Caki2 (cell line): Measurements from ENCODE around the gene MGME1. TPM values are rescaled to one million over a fixed set of nuclear protein-coding genes. Genes with fewer than 3 reads are reported as not detected.
"Not testable (repeated sequence)": the region's sequence is repeated elsewhere in the genome, so short reads cannot be mapped to it uniquely, and the experiment has no call there.

Experiments
- DNase-seq: peaks from one replicate; pipeline ENCODE4 v3.0.0-alpha.2; 2015; ENCODE audit warnings: low read depth
- in situ Hi-C: cut with HindIII; loops from 2 replicates; pipeline ENCODE4 v1.10.0; 2016; ENCODE audit warnings: low sequenced_read_pairs, low pct_unique_long_range_greater_than_20kb, mixed read lengths
- total RNA-seq: library from RNA; depleted of rRNA; stranded (reverse); fragments of >200 nt; shearing (Covaris generic); gene quantifications from 2 replicates; pipeline ENCODE4 v1.2.3, GENCODE V29; 2014; ENCODE audit warnings: low replicate concordance

The MGME1 gene
- total RNA-seq, 1 experiment from 2014 or later, result 36.9 TPM

GRCh38 chr20:18005170-18005989 is 36.6 kb downstream of the MGME1 start:
- in situ Hi-C loops, result no loop called here
- DNase-seq, result peak; percentile 62

- in situ Hi-C loops, result no loop called here
- DNase-seq, result peak; percentile 16
Measured at GRCh38 chr20:18005990-18006364, 37.2 kb downstream of the MGME1 start.

GRCh38 chr20:18006684-18007083 is 37.9 kb downstream of the MGME1 start:
- no peak for DNase-seq
- in situ Hi-C loops, result no loop called here

- no peak for DNase-seq
- in situ Hi-C loops, result no loop called here
Measured at GRCh38 chr20:18007534-18008292, 38.9 kb downstream of the MGME1 start.

- in situ Hi-C loops, result no loop called here
- DNase-seq, result no peak
Measured at GRCh38 chr20:18009116-18009515, 40.3 kb downstream of the MGME1 start.

- DNase-seq, result no peak
- in situ Hi-C loops, result no loop called here
Measured at GRCh38 chr20:18011482-18011881, 42.7 kb downstream of the MGME1 start.

GRCh38 chr20:18011951-18012645 is 43.3 kb downstream of the MGME1 start:
- DNase-seq, result no peak
- in situ Hi-C loops, result no loop called here

GRCh38 chr20:18012901-18013300 is 44.1 kb downstream of the MGME1 start:
- in situ Hi-C loops, result no loop called here
- DNase-seq, result no peak

GRCh38 chr20:18014411-18014810 is 45.6 kb downstream of the MGME1 start:
- no peak for DNase-seq
- in situ Hi-C loops, result no loop called here

GRCh38 chr20:18016772-18017171 is 48.0 kb downstream of the MGME1 start:
- no peak for DNase-seq
- in situ Hi-C loops, result no loop called here

- in situ Hi-C loops, result no loop called here
- DNase-seq, result no peak
Measured at GRCh38 chr20:18018100-18018499, 49.3 kb downstream of the MGME1 start.

GRCh38 chr20:18019068-18019467 is 50.2 kb downstream of the MGME1 start:
- in situ Hi-C loops, result no loop called here
- no peak for DNase-seq

- DNase-seq, result no peak
- in situ Hi-C loops, result no loop called here
Measured at GRCh38 chr20:18020931-18021330, 52.1 kb downstream of the MGME1 start.

- in situ Hi-C loops, result no loop called here
Measured at GRCh38 chr20:18024606-18025127, 55.8 kb downstream of the MGME1 start.

GRCh38 chr20:18027011-18027410 is 58.2 kb downstream of the MGME1 start:
- in situ Hi-C loops, DNase-seq: not testable (repeated sequence)

More at GRCh38 chr20:18024606-18025127, 55.8 kb downstream of the MGME1 start:
- no peak for DNase-seq

GRCh38 chr20:18030020-18030419 is 61.2 kb downstream of the MGME1 start:
- in situ Hi-C loops, result no loop called here
- no peak for DNase-seq

- DNase-seq, result no peak
- in situ Hi-C loops, result no loop called here
Measured at GRCh38 chr20:18031050-18031449, 62.2 kb downstream of the MGME1 start.

GRCh38 chr20:18031888-18032509 is 63.2 kb downstream of the MGME1 start:
- in situ Hi-C loops, result no loop called here
- no peak for DNase-seq
